DMS79 treated with DMSO at 0.1 percent for 48 hours (cell line): ENCODE results near the gene FASTK.

Experiments
- DNase-seq: peaks from one replicate; lab custom pipeline; 2025; lab: John Stamatoyannopoulos, UW

The FASTK gene

DNA sequence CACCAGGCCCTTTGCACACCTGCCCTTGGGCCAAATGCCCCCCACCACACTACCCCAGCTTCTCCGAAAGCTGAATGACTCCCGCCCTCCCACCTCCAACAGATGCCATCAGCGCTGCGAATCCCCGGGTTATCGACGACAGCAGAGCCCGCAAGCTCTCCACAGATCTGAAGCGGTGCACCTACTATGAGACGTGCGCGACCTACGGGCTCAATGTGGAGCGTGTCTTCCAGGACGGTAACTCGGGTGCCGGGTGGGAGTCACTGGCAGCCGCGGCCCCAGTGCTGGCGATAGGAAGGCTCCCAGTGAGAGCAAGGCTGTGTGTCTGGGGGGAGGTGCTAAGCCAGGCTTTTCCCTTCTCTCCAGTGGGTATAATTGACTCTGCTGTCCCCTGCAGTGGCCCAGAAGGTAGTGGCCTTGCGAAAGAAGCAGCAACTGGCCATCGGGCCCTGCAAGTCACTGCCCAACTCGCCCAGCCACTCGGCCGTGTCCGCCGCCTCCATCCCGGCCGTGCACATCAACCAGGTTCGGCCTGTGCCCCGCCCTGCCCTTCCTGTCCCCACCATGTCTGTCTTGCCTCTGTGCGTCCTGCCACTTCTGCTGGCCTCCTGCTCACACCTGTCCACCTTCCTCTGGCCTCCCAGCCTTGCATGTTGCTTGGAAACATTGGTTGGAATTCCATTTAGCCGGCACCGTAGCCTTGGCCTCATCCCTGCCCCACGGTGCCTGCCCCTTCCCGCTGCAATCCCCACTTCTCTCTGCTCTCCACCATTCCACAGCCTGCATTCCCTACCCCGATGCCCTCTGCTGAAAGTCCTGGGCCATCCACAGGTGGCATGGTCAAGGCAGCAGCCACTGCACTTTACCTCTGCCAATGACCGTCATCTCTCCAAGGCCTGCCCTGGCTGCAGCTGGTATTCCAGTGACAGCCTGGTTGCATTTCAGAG is 37.8 kb upstream of the FASTK start:
- DNase-seq: no peak

DNA sequence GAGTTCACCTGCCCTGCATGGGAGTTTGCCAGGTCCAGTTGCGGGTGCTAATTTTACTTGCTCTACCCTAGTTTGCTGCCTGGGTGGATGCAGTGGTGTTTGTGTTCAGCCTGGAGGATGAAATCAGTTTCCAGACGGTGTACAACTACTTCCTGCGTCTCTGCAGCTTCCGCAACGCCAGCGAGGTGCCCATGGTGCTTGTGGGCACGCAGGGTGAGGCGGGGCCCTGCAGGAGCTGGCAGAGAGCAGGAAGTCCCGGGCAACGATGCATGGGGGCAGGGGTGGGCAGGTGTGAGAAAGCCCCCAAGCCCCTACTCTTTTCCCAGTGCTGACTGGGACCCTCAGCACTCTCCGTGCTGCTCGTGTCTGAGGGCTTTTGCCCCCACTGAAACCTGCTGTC is 37.0 kb upstream of the FASTK start:
- DNase-seq: no peak

DNA sequence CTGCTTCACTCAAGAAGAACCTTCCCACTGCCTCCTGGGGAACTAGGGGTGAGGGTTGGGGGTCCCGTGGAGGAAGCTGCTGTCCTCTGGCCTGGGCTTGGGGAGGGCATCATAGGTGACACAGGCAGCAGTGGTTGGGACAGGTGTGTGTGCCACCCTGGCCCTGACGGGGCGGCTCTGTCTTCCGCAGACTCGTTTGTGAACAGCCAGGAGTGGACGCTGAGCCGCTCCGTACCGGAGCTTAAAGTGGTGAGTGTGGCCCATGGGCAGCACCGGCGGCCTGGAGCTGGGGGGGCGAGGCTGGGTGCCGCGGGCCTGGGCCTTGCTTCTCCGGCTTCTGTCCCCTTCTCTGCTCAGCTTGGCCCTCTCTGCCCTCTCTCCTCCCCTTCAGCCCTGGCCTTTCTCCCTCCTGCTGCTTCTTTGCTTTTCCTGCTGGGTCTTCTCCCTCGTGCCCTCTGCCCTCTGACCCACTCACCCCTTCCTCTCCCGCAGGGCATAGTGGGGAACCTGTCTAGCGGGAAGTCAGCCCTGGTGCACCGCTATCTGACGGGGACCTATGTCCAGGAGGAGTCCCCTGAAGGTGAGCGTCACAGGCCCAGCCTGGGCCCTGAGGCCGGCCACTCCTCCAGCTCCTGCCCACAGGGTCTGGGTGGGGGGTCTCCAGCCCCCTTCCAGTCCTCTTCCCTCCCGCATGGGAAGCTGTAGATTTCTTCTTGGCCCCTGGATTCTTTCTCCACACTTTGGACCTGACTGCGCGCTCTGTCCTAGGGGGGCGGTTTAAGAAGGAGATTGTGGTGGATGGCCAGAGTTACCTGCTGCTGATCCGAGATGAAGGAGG is 36.2 kb upstream of the FASTK start:
- no peak for DNase-seq

DNA sequence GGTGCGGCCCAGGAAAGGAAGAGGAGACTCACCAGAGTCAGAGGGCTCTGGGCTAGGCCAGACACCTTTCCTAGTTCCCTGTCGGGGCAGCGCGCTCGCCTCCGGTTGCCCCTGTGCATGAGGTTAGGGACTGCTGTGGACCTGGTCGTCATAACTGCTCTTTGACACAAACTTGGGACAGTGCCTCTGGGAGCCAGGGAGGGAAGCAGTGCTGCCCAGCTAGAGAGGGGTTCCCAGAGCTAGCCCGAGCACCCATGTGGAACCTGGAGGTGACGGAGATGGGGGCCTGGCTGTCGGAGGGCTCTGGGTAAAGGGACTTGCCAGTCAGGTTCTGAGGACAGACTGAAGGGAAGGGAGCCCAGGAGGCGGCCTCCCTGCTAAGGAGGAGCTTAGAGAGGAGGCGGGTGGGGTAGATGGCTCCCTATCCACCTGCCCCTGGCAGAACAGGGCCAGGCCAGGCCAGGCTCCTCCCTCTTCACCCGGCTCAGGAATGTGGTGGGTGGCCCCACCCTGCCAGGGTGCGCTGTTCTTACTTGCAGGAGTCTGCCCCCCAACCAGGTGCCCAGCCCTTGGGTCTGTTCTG is 35.3 kb upstream of the FASTK start:
- DNase-seq: no peak

DNA sequence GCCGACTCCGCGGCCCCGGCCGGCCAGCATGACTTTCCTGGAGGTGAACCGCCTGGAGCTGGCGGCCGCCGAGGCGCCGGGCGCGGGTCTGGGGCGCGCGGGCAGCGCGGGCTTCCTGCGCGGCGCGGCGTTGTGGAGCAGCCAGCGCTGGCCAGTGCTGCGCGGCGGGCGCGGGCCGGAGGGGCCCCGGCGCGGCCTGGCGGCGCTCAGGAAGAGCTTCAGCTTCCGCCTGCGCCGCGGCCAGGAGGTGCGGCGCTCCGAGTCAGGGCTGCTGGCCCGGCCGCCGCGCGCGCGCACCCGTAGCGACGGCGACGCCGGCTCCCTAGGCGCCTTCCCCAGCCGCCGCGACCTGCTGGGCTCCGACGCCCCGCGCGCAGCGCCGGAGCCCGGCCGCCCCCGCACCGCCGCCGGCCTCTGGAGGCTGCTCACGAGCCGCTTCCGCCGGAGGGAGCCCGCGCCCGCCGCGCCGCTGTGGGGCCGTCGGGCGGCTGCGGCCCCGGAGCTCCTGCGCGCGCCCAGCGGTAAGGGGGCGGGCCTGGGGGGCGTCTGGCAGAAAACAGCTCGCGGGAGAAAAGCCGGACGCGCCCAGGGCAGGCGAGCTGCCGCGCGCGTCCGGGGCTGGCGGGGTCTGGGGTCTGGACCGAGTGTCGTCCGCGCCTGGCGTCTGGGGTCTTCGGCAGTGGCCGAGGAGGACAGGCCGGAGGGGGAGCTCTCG is 34.7 kb upstream of the FASTK start:
- no peak for DNase-seq

DNA sequence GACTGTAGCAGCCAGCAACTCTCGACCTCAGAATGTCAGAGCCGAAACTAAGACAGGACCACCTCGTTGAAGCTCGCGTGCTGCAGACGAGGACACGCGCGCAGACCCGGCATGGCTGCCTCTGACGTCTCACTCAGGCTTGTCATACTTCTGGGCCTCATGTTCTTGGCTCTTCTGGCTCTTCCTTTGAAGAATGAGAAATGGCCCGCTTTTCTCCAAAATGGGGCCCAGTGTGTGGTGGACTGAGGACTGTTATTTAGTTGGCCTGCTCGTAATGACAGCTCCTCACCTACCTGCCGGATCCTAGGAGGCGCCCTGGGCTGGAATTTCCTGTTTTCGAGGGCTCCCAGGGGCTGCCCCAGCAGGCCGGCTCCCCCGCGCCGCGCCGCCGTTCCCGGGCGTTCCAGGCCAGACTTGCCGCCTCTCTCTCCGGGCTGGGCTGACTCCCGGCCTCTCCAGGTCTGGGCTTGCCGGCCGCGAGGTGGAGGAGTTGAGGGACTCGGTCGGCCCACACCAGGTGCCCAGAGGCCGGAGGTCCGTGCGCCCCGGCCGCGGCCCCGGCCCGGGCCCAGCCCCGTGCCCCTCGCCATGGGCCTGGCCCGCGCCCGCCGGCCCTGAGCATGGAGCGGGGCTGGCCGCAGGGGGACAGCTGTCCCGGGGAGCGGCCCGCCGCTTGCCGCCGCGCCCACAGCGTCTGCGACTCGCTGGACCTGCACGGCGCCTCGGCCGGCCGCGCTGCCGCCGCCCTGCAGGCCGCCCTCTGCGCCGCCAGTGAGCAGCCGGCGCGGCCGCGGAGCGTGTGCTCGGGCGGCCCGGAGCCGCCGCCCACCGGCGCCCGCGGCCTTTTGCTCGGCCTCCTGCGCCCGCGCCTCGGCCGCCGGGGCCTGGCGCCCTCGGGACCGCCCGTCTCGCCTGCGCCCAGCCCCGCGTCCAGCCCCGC is 33.8 kb upstream of the FASTK start:
- no peak for DNase-seq

DNA sequence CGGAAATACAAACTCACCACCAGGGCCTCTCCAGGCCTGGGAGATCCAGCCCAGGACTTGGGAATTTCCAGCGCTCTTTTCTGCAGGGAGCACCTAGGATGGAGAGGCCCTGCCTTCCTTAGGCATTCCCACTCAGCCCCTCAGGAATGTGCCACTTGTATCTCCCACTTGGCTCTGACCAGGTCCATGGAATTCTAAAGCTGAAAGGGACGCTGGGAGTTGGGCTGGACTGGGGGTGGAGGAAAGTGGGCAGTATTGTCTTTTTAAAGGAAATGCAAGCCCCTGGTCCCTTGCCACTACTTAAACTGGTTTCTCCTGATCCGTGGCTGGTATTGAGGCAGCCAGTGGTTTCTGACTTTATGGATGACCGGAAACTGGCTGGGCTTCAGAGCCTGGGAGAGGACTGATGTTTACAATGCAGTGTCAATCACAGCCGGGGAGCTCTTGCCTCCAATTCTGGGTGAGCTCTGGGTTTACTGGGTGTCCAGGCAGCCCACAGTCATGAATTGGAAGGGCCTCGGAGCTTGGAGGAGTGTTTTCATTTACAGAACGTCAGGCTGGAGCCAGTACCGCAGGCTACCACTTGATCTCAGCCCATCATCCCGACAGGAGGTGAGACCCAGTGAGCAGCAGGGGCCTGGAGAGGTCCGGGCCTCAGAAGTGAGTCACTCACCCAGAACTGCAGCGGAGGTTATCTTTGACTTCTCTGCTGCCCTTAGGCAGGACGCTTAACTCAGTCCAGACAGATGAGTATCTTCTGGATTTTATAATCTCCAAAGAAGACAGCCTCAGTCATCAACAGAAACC is 32.9 kb upstream of the FASTK start:
- no peak for DNase-seq

DNA sequence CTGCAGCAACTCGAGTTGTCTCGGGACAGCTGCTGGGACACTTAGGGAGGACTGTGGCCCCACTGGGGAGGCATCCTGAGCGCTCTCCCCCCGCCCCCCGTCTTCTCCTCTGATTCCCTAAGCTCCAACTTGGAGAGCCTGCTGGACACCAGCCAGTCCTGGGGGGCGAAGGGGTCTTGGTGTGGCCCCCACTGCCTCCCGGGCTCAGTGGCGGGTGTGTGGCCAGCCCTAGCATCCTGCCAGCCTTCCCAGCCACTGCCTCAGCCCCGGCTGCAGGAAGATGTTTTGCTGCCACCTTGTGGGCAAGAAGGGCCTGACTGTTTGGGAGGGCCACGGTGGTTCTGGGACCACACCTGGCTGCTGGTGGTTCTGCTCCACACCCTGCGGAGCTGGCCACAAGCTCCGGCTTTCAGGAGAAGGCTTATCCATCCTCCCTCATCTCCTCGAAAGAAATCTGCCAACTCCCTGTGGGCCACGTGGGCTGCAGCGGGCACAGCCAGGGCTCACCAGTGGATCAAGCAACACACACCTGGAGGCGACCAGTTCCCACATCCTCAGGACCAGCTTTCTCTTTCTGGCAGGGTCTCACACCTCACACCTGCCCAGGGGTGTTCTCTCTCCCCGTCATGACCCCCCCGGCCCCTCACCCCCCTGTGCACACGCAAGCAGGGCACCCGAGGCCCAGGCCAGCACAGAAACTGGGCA is 30.5 kb upstream of the FASTK start:
- DNase-seq: no peak

DNA sequence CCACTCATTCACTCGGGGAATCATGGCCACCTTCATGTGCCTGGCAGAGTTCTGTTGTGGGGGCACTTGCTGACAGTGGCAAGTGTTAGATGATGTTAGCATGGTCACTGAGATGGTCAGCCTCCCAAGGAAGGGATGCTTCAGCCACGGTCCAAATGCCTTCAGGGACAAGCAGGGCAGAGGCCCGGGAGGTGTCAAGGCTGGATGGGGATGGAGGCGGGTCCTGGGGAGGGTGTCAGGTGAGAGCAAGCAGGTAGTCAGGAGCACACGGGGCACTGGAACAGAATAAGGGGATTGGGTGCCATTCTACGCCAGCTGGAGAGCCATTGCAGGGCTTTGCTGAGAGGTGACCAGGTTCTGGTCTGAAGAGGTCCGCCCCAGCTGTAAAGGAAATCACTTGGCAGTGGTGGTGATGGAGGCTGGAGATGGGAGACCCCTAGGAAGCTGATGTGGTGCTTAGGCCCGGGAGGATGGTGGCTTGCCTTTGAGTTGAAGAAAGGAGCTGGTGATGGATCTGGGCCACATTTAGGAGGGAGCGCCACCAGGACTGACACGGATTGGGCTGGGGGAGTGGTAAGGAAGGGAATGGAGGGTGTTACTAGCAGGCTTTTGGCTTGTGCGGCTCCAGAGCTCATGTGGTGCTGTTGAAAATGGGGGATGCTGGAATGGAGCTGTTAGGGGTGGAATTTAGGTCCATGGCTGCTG is 29.8 kb upstream of the FASTK start:
- DNase-seq: no peak

DNA sequence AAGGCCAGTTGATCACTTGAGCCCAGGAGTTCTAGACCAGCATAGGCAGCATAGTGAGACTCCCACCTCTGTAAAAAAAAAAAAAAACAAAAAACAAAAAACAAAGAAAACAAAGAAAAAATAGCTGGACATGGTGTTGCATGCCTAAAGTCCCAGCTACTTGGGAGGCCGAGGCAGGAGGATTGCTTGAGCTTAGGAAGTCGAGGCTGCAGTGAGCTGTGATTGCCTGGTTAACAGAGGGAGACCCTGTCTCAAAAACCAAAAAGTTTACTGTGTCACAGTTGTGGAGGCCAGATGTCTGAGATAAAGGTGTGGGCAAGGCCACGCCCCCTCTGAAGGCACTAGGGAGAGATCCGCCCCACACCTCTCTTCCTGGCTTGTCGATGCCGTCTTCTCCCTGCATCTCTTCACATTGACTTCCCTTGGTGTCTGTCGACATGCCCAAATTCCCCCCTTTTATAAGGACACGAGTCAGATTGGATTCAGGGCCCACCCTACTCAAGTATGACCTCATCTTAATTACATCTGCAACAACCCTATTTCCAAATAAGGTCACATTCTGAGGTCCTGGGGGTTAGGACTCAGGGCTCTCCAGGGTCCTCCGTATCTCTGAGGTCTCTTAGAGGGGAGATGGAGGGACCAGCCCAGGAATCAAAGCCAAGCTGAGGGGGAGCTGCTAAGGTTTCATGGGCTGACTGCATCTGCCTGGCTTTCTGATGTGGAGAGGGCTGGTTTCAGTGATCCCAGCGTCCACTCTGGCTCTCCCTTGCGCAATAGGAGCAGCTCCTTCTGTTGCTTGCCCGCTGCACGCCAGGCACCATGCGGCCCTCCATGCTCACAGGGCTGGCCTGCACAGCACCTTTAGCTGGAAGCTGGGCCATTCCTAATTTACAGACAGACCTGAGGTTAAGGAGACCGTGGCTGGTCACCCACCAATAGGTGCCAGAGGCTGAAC is 28.8 kb upstream of the FASTK start:
- no peak for DNase-seq

DNA sequence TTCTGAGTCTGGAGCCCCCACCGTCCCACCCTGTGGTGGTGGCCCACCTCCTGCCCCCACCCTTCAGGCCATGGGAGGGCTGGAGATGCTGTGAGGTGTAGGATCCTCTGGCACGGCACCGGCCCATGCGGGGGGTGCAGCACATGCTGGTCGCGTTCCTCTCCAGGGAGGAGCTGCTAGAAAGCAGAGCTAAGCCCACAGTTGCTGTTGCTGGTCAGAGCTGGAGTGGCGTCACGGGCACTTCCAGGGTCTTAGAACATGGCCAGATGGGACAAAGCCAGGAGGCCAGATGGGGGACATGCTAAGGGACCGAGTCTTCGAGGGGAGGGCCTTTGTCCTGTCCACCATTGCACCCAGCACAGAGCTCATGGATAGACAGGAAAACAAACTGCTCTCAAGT is 27.3 kb upstream of the FASTK start:
- no peak for DNase-seq

DNA sequence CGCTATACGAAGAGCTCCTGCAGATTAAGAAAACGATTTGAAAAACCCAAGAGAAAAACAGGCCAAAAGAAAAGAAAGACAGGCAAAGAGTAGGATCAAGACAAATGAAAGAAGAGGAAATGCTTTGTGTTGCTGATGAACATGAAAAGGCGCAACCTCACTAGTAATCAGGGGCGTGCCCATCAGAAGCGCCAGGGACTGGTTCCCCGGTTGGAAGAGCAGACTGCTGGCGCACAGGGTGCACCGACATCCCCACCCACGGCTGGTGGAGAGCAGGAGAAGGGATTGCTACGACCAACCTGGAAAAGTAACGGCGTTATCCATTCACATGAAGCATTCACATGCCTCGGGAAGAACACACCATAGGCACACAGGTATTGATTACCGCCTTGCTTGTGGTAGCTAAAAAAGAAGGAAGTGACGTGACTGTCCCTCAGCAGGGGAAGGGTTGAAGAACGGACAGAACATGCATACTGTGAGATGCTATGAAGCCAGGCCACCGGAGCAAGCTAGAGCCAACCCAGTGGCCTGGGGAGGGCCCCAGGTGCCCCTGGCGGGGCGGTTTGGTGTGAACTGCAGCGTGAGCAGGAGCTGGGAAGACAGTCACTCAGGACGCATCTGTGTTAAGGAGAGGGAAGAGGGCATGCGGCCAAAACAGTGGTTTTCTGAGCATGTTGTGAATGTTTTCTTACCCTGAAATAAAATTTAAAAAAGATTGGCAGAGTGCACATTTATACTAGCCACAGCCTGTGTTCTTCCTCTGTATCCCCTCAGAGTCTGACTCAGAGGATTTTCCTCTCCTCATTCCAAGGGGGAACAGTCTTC is 24.0 kb upstream of the FASTK start:
- DNase-seq: no peak

DNA sequence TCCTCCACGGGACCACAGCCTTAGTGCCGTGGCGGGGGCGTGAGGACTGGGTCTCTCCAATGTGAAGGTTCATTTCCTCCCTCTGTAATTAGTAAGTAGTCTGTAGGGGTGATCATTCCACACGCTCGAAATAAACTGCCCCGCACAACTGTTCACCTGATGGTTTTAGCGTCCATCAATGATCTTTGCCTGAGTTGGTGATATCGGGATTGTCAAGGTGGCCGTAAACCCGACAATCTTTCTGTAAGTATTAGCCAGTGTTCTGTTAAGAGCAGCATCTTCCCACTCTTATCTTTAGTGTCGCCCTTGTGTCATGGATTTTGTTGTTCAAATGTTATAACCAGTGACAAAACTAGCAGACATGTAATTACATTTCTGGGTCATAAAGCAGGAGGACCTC is 23.4 kb upstream of the FASTK start:
- DNase-seq: no peak

DNA sequence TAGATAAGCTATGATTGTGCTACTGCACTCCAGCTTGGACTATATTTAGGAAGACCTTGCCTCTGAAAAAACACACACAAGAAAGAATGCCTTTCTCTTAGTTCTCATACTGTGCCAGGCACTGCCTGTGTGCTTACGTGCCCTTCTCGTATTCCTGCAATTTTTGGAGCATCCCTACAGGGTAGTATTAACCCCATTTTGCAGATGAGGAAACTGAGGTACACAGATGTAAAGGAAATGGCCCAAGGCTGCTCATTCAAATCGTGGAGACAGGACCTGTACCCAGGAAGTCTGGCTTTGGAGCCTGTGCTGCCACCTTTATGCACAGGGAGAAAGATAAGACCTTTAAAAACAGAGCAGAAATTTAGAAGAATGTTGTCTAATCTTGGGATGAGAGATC is 22.4 kb upstream of the FASTK start:
- no peak for DNase-seq

DNA sequence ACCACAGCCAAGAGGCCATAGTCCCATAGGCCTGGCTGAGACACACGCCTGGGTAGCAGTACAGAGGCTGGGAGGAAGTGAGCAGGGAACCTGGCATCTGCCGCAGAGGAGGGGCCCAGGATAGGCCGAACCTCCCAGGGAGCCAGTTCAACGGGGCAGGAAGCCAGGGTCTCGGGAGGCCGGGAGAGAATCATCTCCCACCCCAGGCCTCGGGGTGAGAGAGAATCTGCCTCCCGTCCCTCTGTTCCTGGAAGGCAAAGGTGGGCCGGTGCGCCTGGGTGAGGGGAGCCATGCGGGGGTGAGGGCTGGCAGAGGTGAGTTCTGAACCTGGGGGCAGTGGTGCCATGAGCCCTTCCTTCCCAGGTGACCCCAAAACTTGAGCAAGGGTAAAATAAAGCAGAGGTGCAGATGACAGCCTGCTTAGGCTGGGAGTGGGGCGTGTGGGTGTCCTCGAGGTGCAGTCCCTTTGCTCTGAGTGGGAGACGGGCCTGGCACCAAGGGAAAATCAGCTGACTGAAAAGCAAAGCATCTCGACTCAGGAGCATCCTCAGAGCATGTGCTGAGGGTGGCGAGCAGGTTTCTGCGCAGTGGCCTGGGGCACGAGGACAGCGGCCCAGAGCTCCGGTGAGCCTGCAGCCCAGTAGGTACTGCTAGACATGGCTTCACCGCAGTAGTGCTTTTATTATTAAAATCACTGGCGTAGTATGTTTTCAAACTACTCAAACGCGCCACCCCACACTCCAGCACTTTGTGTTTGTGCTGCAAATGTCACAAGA is 21.2 kb upstream of the FASTK start:
- DNase-seq: no peak

DNA sequence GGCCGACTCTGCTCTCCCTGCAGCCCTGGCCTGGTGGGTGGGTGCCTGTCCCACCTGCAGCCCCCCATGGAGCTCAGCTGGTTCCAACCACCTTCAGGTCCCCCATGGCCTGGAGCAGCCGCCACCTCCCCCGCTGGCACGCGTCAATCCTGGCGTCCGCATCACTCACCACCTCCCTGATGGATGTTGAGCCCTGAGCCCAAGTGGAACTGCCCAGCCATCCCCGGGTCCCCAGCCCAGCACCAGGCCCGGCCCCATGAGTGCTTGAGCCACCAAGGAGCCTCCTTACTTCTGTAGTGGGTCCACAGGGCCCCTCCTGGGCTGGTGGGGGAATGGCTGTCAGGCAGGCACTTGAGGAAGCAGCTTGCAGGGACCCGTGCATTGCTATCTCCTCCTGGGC is 20.3 kb upstream of the FASTK start:
- no peak for DNase-seq
